DMS79 treated with DMSO at 0.1 percent for 48 hours (cell line): ENCODE data around the gene IMP3.
A peak's percentile ranks its signal among the peaks of the same experiment; 100 is the strongest.
"Not testable (repeated sequence)": the region's sequence is repeated elsewhere in the genome, so short reads cannot be mapped to it uniquely, and the experiment has no call there.

Source experiments
- DNase-seq: peaks from one replicate; lab custom pipeline; 2025; lab: John Stamatoyannopoulos, UW

The IMP3 gene

GRCh38 chr15:75650908-75651809 lies 11.1 kb upstream of the IMP3 start:
- DNase-seq, result no peak

DNA sequence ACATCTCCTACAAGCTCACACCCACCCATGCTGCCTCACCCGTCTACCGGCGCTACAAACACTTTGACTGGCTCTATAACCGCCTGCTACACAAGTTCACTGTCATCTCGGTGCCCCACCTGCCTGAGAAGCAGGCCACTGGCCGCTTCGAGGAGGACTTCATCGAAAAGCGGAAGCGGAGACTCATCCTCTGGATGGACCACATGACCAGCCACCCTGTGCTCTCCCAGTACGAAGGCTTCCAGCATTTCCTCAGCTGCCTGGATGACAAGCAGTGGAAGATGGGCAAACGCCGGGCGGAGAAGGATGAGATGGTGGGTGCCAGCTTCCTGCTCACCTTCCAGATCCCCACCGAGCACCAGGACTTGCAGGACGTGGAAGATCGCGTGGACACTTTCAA lies 9.8 kb upstream of the IMP3 start:
- no peak for DNase-seq

DNA sequence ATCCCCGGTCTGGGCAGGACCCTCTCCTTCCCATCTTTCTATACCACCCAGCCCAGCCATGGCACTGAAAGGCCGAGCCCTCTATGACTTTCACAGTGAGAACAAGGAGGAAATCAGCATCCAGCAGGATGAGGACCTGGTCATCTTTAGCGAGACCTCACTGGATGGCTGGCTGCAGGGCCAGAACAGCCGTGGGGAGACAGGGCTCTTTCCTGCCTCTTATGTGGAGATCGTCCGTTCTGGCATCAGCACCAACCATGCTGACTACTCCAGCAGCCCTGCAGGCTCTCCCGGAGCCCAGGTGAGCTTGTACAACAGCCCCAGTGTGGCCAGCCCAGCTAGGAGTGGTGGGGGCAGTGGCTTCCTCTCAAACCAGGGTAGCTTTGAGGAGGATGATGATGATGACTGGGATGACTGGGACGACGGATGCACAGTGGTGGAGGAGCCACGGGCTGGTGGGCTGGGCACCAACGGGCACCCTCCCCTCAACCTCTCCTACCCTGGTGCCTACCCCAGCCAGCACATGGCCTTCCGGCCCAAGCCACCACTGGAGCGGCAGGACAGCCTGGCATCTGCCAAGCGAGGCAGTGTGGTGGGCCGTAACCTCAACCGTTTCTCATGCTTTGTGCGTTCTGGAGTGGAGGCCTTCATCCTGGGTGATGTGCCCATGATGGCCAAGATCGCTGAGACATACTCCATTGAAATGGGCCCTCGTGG lies 9.2 kb upstream of the IMP3 start:
- no peak for DNase-seq

- no peak for DNase-seq
Measured at GRCh38 chr15:75648156-75649000, 8.4 kb upstream of the IMP3 start.

- DNase-seq, result no peak
Measured at GRCh38 chr15:75647370-75648155, 7.5 kb upstream of the IMP3 start, which contains the start of gene SNX33. SNX33 (plus strand) TSS chr15:75647912; CDS start chr15:75649103, 1,191 bp downstream.

GRCh38 chr15:75646944-75647364 lies 6.9 kb upstream of the IMP3 start:
- DNase-seq, result peak; percentile 6

GRCh38 chr15:75646112-75646943 lies 6.3 kb upstream of the IMP3 start:
- no peak for DNase-seq

DNA sequence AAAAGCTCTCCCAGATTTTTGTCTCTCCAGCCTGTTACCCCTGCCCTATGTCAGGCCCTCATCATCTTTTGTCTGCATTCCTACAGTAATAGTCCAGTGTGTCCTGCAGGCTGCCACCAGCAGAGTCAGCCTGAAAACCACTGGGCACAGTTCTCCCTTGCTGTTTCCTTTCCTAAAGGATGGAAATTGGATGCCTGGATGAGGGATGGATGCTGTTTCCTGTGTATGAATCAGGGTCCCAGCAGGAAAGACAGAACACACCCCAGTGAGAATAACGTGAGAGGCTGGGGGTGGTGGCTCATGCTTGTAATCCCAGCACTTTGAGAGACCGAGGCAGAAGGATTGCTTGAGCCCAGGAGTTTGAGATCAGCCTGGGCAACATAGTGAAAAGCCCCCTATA lies 4.4 kb upstream of the IMP3 start:
- no peak for DNase-seq

DNA sequence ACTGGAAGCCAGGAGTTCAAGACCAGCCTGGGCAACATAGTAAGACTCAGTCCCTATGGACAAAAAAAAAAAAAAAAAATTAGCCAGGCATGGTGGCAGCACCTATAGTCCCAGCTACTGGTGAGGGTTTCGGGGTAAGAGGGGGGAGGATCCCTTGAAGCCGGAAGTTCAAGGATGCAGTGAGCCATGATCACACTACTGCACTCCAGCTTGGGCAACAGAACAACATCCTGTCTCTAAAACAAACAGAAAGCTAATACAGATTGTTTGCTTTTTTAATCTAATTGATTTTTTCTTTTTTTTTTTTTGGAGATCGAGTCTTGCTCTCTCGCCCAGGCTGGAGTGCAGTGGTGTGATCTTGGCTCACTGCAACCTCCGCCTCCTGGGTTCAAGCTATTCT lies 1.6 kb upstream of the IMP3 start:
- no peak for DNase-seq

DNA sequence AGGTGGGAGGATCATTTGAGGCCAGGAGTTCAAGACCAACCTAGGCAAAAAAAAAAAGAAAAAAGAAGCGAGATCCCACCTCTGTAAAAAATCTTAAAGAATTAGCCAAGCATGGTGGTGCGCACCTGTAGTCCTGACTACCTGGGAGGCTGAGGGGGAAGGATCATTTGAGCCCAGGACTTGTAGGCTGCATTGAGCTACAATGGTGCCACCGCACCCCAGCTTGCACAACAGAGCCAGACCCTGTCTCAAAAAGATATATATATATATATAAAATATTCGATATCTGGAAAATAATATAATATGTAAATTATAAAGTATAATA lies 1.1 kb upstream of the IMP3 start:
- DNase-seq, result no peak

DNA sequence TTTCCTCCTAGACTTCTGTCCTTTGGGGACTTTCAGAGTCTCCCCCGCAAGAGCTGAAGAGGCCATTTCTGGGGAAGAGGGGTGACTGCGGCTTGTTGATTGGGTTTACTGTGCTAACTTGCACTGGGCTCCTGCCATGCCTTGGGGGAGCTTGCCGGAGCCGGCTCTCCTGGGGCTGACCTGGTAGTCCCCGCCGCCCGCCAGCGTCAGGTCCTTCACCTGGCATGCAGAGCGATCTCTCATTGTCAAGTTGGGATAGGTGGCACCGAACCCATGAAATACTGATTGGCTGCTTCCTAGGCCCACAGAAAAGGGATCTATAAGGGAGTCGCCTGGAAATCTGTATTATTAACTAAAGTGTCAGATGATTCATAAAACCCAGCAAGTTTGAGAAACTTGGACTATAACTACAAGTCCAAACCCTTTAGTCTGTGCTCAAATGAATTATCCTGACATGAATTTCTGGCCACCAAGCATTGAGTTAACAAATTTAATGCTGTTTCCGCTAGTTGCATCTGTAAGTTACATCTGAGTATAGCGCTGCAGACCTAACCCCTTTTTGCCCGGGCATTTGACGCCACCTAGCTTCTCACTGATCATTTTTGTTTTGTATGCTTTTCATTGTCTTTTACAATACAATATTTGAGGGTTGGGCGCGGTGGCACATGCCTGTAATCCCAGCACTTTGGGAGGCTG lies 607 bp upstream of the IMP3 start:
- DNase-seq, result peak; percentile 33

DNA sequence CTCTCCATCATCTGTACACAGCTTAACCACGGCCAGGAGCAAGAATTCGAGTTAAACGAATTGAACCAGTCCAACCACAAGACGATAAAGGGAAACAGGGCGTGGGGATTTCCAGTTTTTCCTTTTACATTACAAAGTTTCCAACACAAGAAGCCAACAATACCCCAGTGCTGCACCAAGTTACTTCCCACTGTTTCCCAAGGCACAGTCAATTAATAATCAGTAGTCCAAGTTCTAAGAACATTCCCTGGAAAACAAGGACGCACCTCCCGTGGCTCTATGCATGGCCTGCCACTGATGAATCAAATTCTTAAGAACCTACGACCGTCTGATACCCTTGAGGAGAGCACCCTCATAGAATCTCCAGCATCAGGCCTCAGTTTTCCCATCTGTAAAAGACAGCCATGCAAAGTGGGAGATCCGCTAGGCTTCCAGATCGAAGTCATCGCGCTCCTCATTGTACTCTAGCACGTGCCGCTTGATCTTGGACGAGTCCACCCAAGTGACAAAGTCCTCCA lies 774 bp downstream of the IMP3 start:
- no peak for DNase-seq

DNA sequence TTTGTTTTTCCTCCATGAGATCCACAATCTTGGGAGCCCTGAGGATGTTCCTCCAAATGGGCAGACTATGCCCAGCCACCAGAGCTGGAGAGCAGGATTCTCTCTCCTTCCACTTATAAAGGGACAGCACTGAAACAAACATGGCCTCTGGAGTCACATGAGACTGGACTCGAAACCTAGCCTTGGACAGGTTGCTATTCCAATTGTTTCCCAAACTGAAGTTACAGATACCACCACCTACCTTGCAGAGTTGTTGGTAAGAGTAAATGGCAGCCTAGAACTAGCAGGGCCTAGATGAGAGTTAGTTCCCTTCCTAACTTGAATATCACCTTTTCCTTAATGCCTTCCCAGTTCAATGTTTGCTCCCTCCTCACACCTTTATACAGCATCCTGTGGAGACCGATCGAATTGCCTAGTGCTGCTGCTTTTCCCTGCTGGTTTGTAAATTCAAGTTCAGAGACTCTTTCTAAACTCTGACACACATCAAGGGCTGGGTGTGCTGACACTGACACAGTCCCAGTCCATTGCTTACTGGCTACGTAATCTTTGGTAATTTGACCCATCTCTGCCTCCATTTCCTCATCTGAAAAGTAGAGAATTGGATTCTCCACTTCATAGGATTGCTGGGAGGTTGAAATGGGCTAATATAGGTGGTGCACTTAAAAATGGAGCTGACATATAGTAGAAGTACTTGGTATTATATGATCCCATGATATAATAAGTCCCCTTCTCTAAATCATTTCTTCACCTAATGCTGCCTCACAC lies 2.6 kb downstream of the IMP3 start:
- no peak for DNase-seq

DNA sequence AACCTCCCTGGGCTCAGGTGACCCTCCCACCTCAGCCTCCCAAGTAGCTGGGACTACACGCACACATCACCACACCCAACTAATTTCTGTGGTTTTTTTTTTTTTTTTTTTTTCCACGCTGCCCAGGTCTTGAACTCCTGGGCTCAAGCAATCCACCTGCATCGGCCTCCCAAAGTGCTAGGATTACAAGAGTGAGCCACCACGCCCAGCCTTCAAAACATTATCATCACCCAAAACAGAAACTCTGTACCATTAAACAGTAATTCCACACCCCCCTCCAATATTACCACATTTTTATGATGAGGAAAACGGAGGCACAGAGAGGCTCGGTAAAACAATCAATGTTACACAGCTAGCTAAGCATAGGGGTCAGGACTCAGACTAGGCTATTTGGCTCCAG lies 4.0 kb downstream of the IMP3 start:
- DNase-seq, result no peak

DNA sequence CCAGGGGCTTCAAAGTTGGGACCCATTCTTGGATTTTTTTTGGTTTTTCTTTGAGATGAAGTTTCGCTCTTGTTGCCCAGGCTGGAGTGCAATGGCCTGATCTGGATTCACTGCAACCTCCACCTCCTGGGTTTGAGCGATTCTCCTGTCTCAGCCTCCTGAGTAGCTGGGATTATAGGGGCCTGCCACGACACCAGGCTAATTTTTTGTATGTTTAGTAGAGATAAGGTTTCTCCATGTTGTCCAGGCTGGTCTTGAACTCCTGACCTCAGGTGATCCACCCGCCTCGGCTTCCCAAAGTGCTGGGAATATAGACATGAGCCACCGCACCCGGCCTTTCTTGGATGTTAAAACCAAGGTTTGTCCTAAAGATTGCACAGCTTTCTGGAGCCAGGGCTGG lies 6.1 kb downstream of the IMP3 start:
- DNase-seq, result not testable (repeated sequence)

DNA sequence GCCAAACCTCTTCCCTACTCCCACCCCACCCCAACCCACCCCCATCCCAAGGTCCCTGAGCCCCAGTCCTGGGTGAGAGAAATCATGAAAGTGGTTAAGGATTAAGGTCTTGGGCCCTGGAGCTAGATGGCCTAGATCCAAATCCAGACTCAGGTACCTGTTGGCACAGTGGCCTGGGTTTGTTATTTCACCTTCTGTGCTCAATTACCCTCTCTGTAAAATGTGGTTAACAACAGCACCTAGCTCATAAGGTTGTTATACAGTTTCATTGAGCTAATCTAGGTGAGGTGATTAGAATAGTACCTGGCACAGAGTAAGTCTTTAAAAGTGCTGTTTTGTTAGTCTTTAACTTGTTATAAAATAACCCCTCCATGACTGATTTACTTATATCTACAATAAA lies 8.1 kb downstream of the IMP3 start:
- DNase-seq, result peak; percentile 2

GRCh38 chr15:75625542-75626347 lies 14.3 kb downstream of the IMP3 start, which contains the start of gene SNUPN:
SNUPN (minus strand) TSS chr15:75625725; CDS start chr15:75621051, 4,674 bp downstream.
- DNase-seq, result peak; percentile 80

DNA sequence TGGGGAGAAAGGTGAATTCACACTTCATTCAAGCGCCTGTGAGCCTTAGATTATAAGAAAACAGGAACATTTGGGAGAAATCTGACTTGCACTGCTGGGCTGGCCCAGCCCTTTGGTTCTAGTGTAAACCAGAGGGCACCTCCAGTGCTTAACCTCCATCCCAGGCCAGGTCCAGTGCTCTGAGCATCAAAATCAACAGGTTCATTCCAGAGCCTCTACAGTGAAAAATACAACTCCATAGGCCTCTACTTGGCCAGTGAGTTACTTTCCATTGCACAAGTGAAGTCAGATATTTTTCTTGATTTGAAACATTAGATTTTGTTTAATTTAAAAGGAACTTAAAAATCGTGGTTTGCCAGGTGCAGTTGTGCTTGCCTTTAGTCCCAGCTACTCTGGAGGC lies 17.5 kb downstream of the IMP3 start:
- no peak for DNase-seq
